GM23338 (cell line): ENCODE data around the gene CTDSP1.

Experiments used
- CTCF ChIP-seq, 2 experiments: fragments of 200-600 bp in 1 of 2; sonication (generic) in 1 of 2; conservative IDR thresholded peaks; 2 replicates each; pipeline versions ENCODE4 v1.5.1 to v1.6.1; 2016 to 2017; ENCODE audit warnings: antibody characterized with exemption in 2 of 2, low read depth in 2 of 2, mild to moderate bottlenecking in 2 of 2, moderate library complexity in 1 of 2
- EZH2phosphoT487 ChIP-seq: fragments of 200-600 bp; sonication (generic); IDR thresholded peaks from one replicate; pipeline ENCODE4 v1.8.1; 2018; ENCODE audit warnings: antibody characterized with exemption; ENCODE audit not compliant: unreplicated experiment
- POLR2AphosphoS5 ChIP-seq: IDR thresholded peaks from 2 replicates; pipeline ENCODE4 v1.6.1; 2016; ENCODE audit warnings: antibody characterized with exemption, low read depth

GRCh38 chr2:218386505-218387368 is 12.9 kb upstream of the CTDSP1 start:
- TF ChIP-seq CTCF (conservative IDR thresholded peaks at IDR 0.05; ENCODE audit: low read depth in 2 of 2) (no peak), POLR2AphosphoS5 (no peak; the same call in 1 of the 2 replicates), EZH2phosphoT487 (no peak)
